SJSA1 (cell line): ENCODE results near the gene GABRE. TPM values are rescaled to one million over a fixed set of nuclear protein-coding genes. Genes with fewer than 3 reads are reported as not detected.

Experiments
- DNase-seq, 2 experiments: peaks; one replicate each; pipeline ENCODE4 v3.0.0-alpha.2; 2015 to 2020; ENCODE audit warnings: low spot score in 2 of 2, low read depth in 1 of 2
- H3K27ac ChIP-seq: fragments of 250-450 bp; sonication (Bioruptor Pico); 2 replicates; pipeline ENCODE4 v1.5.1; 2020; ENCODE audit warnings: mild to moderate bottlenecking, moderate library complexity
- H3K27me3 ChIP-seq: fragments of 250-450 bp; sonication (Bioruptor Pico); replicated peaks from 2 replicates; pipeline ENCODE4 v1.5.1; 2020; ENCODE audit warnings: mild to moderate bottlenecking, moderate library complexity
- H3K36me3 ChIP-seq: fragments of 250-450 bp; sonication (Bioruptor Pico); 2 replicates; pipeline ENCODE4 v1.5.1; 2020; ENCODE audit warnings: mild to moderate bottlenecking
- H3K4me1 ChIP-seq: fragments of 250-450 bp; sonication (Bioruptor Pico); replicated peaks from 2 replicates; pipeline ENCODE4 v1.6.1; 2021; ENCODE audit warnings: mild to moderate bottlenecking
- H3K4me3 ChIP-seq: fragments of 250-450 bp; sonication (Bioruptor Pico); 2 replicates; pipeline ENCODE4 v1.5.1; 2020; ENCODE audit warnings: mild to moderate bottlenecking
- H3K9me3 ChIP-seq: fragments of 250-450 bp; sonication (Bioruptor Pico); replicated peaks from 2 replicates; pipeline ENCODE4 v1.5.1; 2020; ENCODE audit warnings: mild to moderate bottlenecking
- total RNA-seq: library from RNA; depleted of rRNA; stranded (reverse); fragments of >200 nt; shearing (Covaris generic); gene quantifications from 2 replicates; pipeline ENCODE4 v1.2.3, GENCODE V29; 2014

GABRE gene
- total RNA-seq, 1 experiment from 2014 or later = 17.1 TPM

GRCh38 chrX:151981129-151981528 lies 6.7 kb upstream of the GABRE start:
- no peak overlapping the region for H3K4me3 ChIP-seq
- H3K4me1 ChIP-seq = peaks cover 58% of the 10 kb centered on the region
- peak; percentile 51 to 53 for DNase-seq

GRCh38 chrX:151977923-151978322 lies 3.4 kb upstream of the GABRE start:
- H3K27ac ChIP-seq = no peak overlapping the region
- no peak for DNase-seq
- H3K27me3 ChIP-seq = no peaks in the 10 kb centered on the region
- no peak overlapping the region for H3K4me3 ChIP-seq
- H3K9me3 ChIP-seq = no peaks in the 10 kb centered on the region
- peaks cover 4% of the 10 kb centered on the region; the same call in 1 of the 2 replicates for H3K36me3 ChIP-seq
- peaks cover 34% of the 10 kb centered on the region for H3K4me1 ChIP-seq

More at GRCh38 chrX:151981129-151981528, 6.7 kb upstream of the GABRE start:
- no peaks in the 10 kb centered on the region for H3K27me3 ChIP-seq
- H3K27ac ChIP-seq = peak overlapping the region; percentile 96
- H3K9me3 ChIP-seq = no peaks in the 10 kb centered on the region
- H3K36me3 ChIP-seq = no peaks in the 10 kb centered on the region

GRCh38 chrX:151977009-151977408 lies 2.5 kb upstream of the GABRE start:
- Histone ChIP-seq H3K4me3 (no peak overlapping the region), H3K36me3 (peaks cover 4% of the 10 kb centered on the region; the same call in 1 of the 2 replicates), H3K4me1 (peaks cover 30% of the 10 kb centered on the region), H3K27ac (no peak overlapping the region), H3K27me3 (no peaks in the 10 kb centered on the region), H3K9me3 (no peaks in the 10 kb centered on the region)
- DNase-seq = no peak

- DNase-seq = no peak
- peaks cover 30% of the 10 kb centered on the region for H3K4me1 ChIP-seq
- peaks cover 4% of the 10 kb centered on the region; the same call in 1 of the 2 replicates for H3K36me3 ChIP-seq
- H3K27ac ChIP-seq = no peak overlapping the region
- H3K4me3 ChIP-seq = no peak overlapping the region
- H3K27me3 ChIP-seq = no peaks in the 10 kb centered on the region
- no peaks in the 10 kb centered on the region for H3K9me3 ChIP-seq
These were observed 1.3 kb upstream of the GABRE start for GRCh38 chrX:151975736-151976275.

GRCh38 chrX:151975228-151975593 lies 735 bp upstream of the GABRE start:
- peaks cover 27% of the 10 kb centered on the region for H3K4me1 ChIP-seq
- no peak for DNase-seq
- H3K27me3 ChIP-seq = no peaks in the 10 kb centered on the region
- no peak overlapping the region for H3K27ac ChIP-seq
- H3K9me3 ChIP-seq = no peaks in the 10 kb centered on the region
- peak overlapping the region; percentile 77 for H3K4me3 ChIP-seq
- H3K36me3 ChIP-seq = peaks cover 7% of the 10 kb centered on the region

- peak in 1 of 2 experiments; percentile 35 for DNase-seq
- Histone ChIP-seq H3K36me3 (peaks cover 20% of the 10 kb centered on the region), H3K27ac (peak overlapping the region; percentile 47; the same call in 1 of the 2 replicates), H3K4me1 (peaks cover 30% of the 10 kb centered on the region), H3K27me3 (no peaks in the 10 kb centered on the region), H3K4me3 (peak overlapping the region; percentile 77), H3K9me3 (no peaks in the 10 kb centered on the region)
These were observed 583 bp downstream of the GABRE start for GRCh38 chrX:151973851-151974335.

GRCh38 chrX:151973060-151973661 lies 1.3 kb downstream of the GABRE start:
- DNase-seq = no peak
- no peaks in the 10 kb centered on the region for H3K9me3 ChIP-seq
- H3K4me3 ChIP-seq = peak overlapping the region; percentile 77
- H3K4me1 ChIP-seq = peaks cover 30% of the 10 kb centered on the region
- H3K27me3 ChIP-seq = no peaks in the 10 kb centered on the region
- H3K27ac ChIP-seq = peak overlapping the region; percentile 47
- peaks cover 27% of the 10 kb centered on the region for H3K36me3 ChIP-seq

GRCh38 chrX:151970661-151971060 lies 3.8 kb downstream of the GABRE start:
- no peaks in the 10 kb centered on the region for H3K27me3 ChIP-seq
- no peak overlapping the region for H3K4me3 ChIP-seq
- H3K4me1 ChIP-seq = peaks cover 30% of the 10 kb centered on the region
- H3K27ac ChIP-seq = peak overlapping the region; percentile 29; the same call in 1 of the 2 replicates
- no peaks in the 10 kb centered on the region for H3K9me3 ChIP-seq
- peaks cover 49% of the 10 kb centered on the region for H3K36me3 ChIP-seq
- DNase-seq = peak; percentile 84 to 86

- no peak overlapping the region for H3K4me3 ChIP-seq
- peak overlapping the region; percentile 29; the same call in 1 of the 2 replicates for H3K27ac ChIP-seq
- H3K4me1 ChIP-seq = peaks cover 27% of the 10 kb centered on the region
- no peak for DNase-seq
- no peaks in the 10 kb centered on the region for H3K27me3 ChIP-seq
- H3K36me3 ChIP-seq = peaks cover 49% of the 10 kb centered on the region
- H3K9me3 ChIP-seq = no peaks in the 10 kb centered on the region
These were observed 4.4 kb downstream of the GABRE start for GRCh38 chrX:151970027-151970426.

- peaks cover 58% of the 10 kb centered on the region for H3K36me3 ChIP-seq
- H3K9me3 ChIP-seq = no peaks in the 10 kb centered on the region
These were observed 8.2 kb downstream of the GABRE start for GRCh38 chrX:151966236-151966635.

GRCh38 chrX:151962034-151962433 lies 12.4 kb downstream of the GABRE start:
- Histone ChIP-seq H3K4me1 (no peaks in the 10 kb centered on the region), H3K4me3 (no peak overlapping the region), H3K36me3 (peaks cover 56% of the 10 kb centered on the region)

More at GRCh38 chrX:151966236-151966635, 8.2 kb downstream of the GABRE start:
- H3K4me1 ChIP-seq = peaks cover 12% of the 10 kb centered on the region
- no peaks in the 10 kb centered on the region for H3K27me3 ChIP-seq
- no peak for DNase-seq
- H3K27ac ChIP-seq = no peak overlapping the region
- no peak overlapping the region for H3K4me3 ChIP-seq

GRCh38 chrX:151958101-151958500 lies 16.4 kb downstream of the GABRE start:
- Histone ChIP-seq H3K36me3 (peaks cover 49% of the 10 kb centered on the region), H3K9me3 (no peaks in the 10 kb centered on the region)

More at GRCh38 chrX:151962034-151962433, 12.4 kb downstream of the GABRE start:
- Histone ChIP-seq H3K27ac (no peak overlapping the region), H3K27me3 (no peaks in the 10 kb centered on the region), H3K9me3 (no peaks in the 10 kb centered on the region)
- DNase-seq = no peak

GRCh38 chrX:151954730-151955129 lies 19.7 kb downstream of the GABRE start:
- no peaks in the 10 kb centered on the region for H3K27me3 ChIP-seq
- H3K4me1 ChIP-seq = no peaks in the 10 kb centered on the region
- H3K36me3 ChIP-seq = peaks cover 31% of the 10 kb centered on the region
- H3K4me3 ChIP-seq = no peak overlapping the region
- no peaks in the 10 kb centered on the region for H3K9me3 ChIP-seq
- no peak overlapping the region for H3K27ac ChIP-seq
- no peak for DNase-seq

More at GRCh38 chrX:151958101-151958500, 16.4 kb downstream of the GABRE start:
- H3K4me1 ChIP-seq = no peaks in the 10 kb centered on the region
- H3K27me3 ChIP-seq = no peaks in the 10 kb centered on the region
- no peak for DNase-seq
- no peak overlapping the region for H3K27ac ChIP-seq
- H3K4me3 ChIP-seq = no peak overlapping the region

- no peaks in the 10 kb centered on the region for H3K4me1 ChIP-seq
- H3K36me3 ChIP-seq = no peaks in the 10 kb centered on the region
- no peak for DNase-seq
- no peaks in the 10 kb centered on the region for H3K27me3 ChIP-seq
- H3K27ac ChIP-seq = no peak overlapping the region
- no peaks in the 10 kb centered on the region for H3K9me3 ChIP-seq
- no peak overlapping the region for H3K4me3 ChIP-seq
These were observed 36.3 kb downstream of the GABRE start for GRCh38 chrX:151938172-151938571.
